ENCODE data around the gene F13A1.
A peak's percentile ranks its signal among the peaks of the same experiment; 100 is the strongest.

The F13A1 gene

GRCh38 chr6:6177754-6178153, 142.7 kb downstream of the F13A1 start:
- no peak for TF ChIP-seq GATA1 (IDR thresholded peaks at IDR 0.05; ENCODE audit: low read depth, low read length)
- no peak for TF ChIP-seq POLR2A (IDR thresholded peaks at IDR 0.05; ENCODE audit: low read length)
- no peak for DNase-seq

GRCh38 chr6:6176586-6177228, 143.8 kb downstream of the F13A1 start:
- DNase-seq = no peak
- TF ChIP-seq GATA1 (IDR thresholded peaks at IDR 0.05; ENCODE audit: low read depth, low read length) = no peak
- TF ChIP-seq POLR2A (IDR thresholded peaks at IDR 0.05; ENCODE audit: low read length) = no peak

GRCh38 chr6:6176127-6176526, 144.3 kb downstream of the F13A1 start:
- TF ChIP-seq GATA1 (IDR thresholded peaks at IDR 0.05; ENCODE audit: low read depth, low read length) = no peak
- no peak for TF ChIP-seq POLR2A (IDR thresholded peaks at IDR 0.05; ENCODE audit: low read length)

GRCh38 chr6:6169141-6169540, 151.3 kb downstream of the F13A1 start:
- TF ChIP-seq POLR2A (IDR thresholded peaks at IDR 0.05; ENCODE audit: low read length) (no peak), GATA1 (IDR thresholded peaks at IDR 0.05; ENCODE audit: low read depth, low read length) (no peak)
- DNase-seq = no peak

More at GRCh38 chr6:6176127-6176526, 144.3 kb downstream of the F13A1 start:
- DNase-seq = no peak

- TF ChIP-seq GATA1 (IDR thresholded peaks at IDR 0.05; ENCODE audit: low read depth, low read length) (no peak), POLR2A (IDR thresholded peaks at IDR 0.05; ENCODE audit: low read length) (no peak)
Measured at GRCh38 chr6:6166064-6166463, 154.4 kb downstream of the F13A1 start.

GRCh38 chr6:6164367-6164766, 156.1 kb downstream of the F13A1 start:
- no peak for DNase-seq
- TF ChIP-seq POLR2A (IDR thresholded peaks at IDR 0.05; ENCODE audit: low read length) (no peak), GATA1 (IDR thresholded peaks at IDR 0.05; ENCODE audit: low read depth, low read length) (no peak)

More at GRCh38 chr6:6166064-6166463, 154.4 kb downstream of the F13A1 start:
- DNase-seq = no peak

- TF ChIP-seq GATA1 (IDR thresholded peaks at IDR 0.05; ENCODE audit: low read depth, low read length) = no peak
- no peak for TF ChIP-seq POLR2A (IDR thresholded peaks at IDR 0.05; ENCODE audit: low read length)
Measured at GRCh38 chr6:6154335-6154734, 166.1 kb downstream of the F13A1 start.

GRCh38 chr6:6152060-6152459, 168.4 kb downstream of the F13A1 start:
- DNase-seq = no peak
- TF ChIP-seq POLR2A (IDR thresholded peaks at IDR 0.05; ENCODE audit: low read length) (no peak), GATA1 (IDR thresholded peaks at IDR 0.05; ENCODE audit: low read depth, low read length) (no peak)

More at GRCh38 chr6:6154335-6154734, 166.1 kb downstream of the F13A1 start:
- no peak for DNase-seq

- TF ChIP-seq POLR2A (IDR thresholded peaks at IDR 0.05; ENCODE audit: low read length) (no peak), GATA1 (IDR thresholded peaks at IDR 0.05; ENCODE audit: low read depth, low read length) (no peak)
- no peak for DNase-seq
Measured at GRCh38 chr6:6148192-6148815, 172.2 kb downstream of the F13A1 start.

- peak; percentile 42 to 59 for DNase-seq
- TF ChIP-seq GATA1 (IDR thresholded peaks at IDR 0.05; ENCODE audit: low read depth, low read length) (no peak), POLR2A (IDR thresholded peaks at IDR 0.05; ENCODE audit: low read length) (no peak)
Measured at GRCh38 chr6:6131492-6132109, 188.9 kb downstream of the F13A1 start.

- DNase-seq = no peak
- no peak for TF ChIP-seq POLR2A (IDR thresholded peaks at IDR 0.05; ENCODE audit: low read length)
- TF ChIP-seq GATA1 (IDR thresholded peaks at IDR 0.05; ENCODE audit: low read depth, low read length) = no peak
Measured at GRCh38 chr6:6125495-6125894, 195.0 kb downstream of the F13A1 start.

- TF ChIP-seq GATA1 (IDR thresholded peaks at IDR 0.05; ENCODE audit: low read depth, low read length) (no peak), POLR2A (IDR thresholded peaks at IDR 0.05; ENCODE audit: low read length) (no peak)
- DNase-seq = no peak
Measured at GRCh38 chr6:6123803-6124202, 196.7 kb downstream of the F13A1 start.

- DNase-seq = no peak
- no peak for TF ChIP-seq POLR2A (IDR thresholded peaks at IDR 0.05; ENCODE audit: low read length)
- TF ChIP-seq GATA1 (IDR thresholded peaks at IDR 0.05; ENCODE audit: low read depth, low read length) = no peak
Measured at GRCh38 chr6:6121943-6122342, 198.5 kb downstream of the F13A1 start.

GRCh38 chr6:6105472-6106036, 214.9 kb downstream of the F13A1 start:
- TF ChIP-seq POLR2A (IDR thresholded peaks at IDR 0.05; ENCODE audit: low read length) = no peak
- no peak for TF ChIP-seq GATA1 (IDR thresholded peaks at IDR 0.05; ENCODE audit: low read depth, low read length)
- peak in 1 of 2 experiments; percentile 2 for DNase-seq
